NOMO-1 (cell line): ENCODE measurements around the gene ESYT3.
"Not testable (repeated sequence)": the region's sequence is repeated elsewhere in the genome, so short reads cannot be mapped to it uniquely, and the experiment has no call there.

ENCODE experiments used
- DNase-seq, 2 experiments: peaks; one replicate each; lab custom pipeline; 2025; ENCODE audit not compliant: unreplicated experiment in 2 of 2; lab: John Stamatoyannopoulos, UW

The ESYT3 gene

DNA sequence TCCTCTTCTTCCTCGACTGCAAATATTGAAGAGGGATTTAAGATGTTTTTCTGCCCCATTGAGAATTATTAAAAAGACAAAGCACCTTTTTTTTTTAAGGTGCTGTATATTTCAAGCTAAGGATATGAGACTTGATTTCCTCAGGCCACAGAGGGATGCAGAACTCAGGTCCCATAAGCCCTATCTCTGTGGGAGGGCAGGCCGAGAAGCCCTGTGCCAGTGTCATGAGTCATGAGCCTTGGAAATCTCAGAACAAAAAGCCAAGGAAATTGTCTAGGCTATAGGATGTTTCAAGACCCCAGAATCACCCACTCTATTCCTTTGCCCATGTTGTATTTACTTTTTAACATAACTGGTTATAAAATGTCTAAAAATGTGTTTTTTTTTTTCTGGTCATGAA, 7.3 kb downstream of the ESYT3 start:
- no peak for DNase-seq

DNA sequence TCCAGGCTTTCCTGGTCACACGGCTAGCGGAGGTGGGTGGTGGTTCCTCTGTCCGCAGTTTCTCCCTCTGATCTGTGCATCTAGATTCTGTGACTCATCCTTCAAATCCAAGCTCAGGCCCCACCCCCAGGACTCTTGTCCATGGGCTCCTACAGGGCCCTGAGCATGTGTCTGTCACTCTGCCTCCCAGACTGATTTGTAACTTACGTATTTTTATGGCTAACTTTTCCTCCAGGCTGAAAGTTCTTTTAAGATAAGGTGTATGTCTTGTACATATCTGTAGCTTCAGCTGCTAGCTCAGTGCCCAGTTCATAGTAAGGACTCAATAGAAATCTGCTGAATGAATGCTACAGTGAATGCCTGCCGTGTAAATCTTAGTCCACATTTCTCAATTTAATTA, 8.0 kb downstream of the ESYT3 start:
- DNase-seq = no peak

DNA sequence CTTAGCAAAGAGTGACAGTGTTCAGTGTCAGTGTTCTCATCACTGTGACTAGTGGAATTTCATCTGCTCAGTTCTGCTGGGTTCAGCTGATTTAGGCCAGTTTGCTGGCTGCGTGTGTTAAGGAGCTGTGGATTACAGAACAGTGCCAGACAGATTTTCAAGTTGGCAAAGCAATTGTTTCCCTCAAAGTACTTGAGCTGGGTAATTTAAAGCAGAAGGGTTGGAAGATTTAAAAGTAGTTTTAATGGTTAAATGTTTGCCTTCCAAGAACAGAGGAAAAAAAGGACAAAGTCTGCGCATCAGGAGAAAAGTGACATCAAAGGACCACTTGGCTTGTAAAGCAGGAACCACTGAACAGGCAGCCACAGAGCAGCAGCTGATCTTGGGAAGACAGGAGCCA, 8.7 kb downstream of the ESYT3 start:
- no peak for DNase-seq

DNA sequence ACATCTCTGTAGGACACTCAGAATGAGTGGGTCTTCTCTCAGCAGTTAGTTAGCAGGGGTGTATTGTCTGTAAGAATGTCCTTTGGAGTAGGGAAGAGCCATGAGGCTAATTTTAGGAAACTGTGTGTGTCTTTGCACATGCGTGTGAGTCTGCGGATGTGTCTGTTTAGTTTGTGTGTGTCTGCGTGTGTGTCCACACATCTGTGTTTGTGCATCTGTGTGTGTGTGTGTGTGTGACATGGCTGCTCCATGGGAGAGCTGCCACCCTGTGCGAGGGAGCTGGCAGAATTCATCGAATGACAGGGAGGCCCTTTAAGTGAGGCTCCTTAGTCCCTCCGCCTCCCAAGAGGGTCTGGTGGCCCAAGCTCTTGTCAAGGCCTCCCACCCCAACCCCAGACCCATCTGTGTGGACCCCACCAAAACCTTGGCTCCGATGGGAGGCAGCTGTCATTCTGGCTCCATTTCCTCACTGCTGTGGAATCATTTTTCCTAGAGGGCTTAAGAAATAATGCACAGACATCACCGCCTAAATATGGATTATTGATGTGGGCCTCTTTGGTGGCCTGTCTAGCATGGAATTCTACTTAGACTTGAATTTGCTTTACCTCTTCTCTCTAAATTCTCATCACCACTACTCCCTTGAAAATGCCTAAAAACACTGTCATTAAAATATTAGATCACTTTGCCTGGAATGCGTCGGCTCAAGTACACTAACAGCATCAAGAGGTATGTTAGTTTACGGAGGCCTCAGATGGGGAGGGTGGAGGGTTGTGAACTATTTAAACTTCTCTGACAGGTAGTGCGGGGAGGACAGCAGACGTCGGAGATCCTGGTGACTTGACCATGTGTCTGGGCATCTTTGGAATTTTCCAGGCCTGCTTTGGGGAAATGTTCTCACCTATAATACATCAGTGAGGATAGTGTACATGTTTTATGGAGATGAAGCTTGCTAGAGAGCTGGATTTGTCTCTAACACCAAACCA, 9.4 kb downstream of the ESYT3 start:
- no peak for DNase-seq

DNA sequence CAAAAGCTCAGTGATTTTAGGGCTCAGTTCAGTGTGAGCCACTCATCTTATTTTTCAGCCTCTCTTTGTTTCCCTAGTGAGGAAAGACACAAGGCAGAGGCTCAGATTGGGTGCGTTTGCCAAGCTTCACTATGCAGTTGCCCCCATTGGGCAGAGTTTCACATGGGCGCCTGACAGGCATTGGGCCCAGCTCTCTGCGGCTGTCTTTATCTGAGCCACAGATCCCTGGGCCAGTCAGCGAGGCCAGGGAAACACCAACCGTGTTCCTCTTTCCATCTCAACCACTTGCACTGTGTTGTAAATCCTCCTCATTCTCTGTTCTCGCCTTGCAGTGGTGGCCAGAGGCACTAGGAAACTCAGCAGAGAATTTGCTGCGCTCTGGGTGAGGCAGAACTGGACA, 10.8 kb downstream of the ESYT3 start:
- no peak for DNase-seq

DNA sequence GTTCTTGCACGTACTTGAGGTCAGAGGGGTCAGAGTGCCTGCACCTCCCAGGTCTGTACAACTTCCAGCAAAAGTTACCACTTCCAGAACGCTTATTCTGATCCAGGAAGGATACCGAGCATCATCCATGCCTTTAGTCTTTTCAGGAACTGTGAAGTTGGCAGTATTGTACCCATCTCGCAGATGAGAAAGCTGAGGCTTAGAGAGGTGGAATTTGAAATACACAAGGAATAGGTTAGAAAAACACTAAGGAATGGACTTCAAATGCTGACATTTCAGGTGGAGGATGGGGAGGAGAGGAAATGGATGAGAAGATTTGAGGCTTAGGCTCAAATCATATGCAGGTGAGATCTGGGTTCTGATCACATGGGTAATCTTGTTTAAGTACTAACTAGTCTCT, 11.2 kb downstream of the ESYT3 start:
- no peak for DNase-seq

DNA sequence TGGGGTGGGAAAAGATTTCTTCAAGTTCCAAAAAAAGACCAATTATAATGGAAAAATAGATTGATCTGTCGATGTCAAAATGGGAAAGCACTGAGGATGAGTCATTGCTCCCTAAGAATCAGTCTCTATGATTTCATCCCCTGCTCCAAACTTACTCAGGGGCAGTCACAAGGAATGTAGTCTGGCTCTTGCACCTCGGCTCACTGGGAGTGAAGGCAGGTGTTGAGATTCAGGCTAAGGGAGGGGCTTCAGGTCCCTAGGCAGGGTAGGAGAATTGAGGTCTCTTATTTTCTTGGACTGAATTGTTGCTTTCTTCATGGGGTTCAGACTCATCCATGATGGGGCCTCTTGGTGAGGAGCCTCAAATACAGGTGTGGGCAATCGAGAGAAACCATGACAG, 14.2 kb downstream of the ESYT3 start:
- DNase-seq = no peak

DNA sequence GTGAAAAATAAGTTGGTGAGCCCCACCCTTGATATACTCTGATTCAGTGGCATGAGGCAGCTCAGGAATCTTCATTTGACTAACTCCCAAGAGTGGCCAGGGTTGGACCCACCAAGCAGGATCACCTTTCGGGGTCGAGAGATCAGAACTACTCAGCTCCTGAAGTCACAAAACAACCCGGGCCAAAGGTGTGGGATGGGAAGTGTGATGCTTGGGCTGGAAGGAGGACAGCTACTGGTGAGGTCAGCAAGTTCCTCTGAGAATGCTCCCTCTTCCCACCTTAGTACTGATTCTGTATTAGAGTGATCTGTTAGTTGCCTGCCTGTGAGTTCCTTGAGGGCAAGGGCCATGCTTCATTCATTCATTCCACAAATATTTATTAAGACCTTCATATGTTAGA, 15.1 kb downstream of the ESYT3 start:
- no peak for DNase-seq

DNA sequence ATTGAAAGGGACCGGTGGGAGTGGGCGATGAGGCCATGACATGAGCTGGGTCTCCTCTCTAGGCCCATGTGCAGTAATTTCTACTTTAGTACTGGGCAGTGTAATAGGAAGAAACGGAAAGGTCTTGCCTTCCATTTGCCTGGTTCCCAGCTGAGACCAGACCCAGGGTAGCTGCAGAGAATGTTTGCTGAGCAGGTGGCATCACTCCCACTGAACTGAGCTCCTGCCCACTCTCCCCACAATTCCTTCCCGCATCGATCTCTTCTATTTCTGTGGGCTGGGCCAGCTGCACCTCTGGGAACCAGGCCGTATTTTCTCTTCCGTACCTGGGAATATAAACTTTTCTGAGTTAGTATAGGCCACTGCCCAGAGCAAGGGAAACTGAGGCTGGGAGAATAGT, 15.8 kb downstream of the ESYT3 start:
- DNase-seq = no peak

DNA sequence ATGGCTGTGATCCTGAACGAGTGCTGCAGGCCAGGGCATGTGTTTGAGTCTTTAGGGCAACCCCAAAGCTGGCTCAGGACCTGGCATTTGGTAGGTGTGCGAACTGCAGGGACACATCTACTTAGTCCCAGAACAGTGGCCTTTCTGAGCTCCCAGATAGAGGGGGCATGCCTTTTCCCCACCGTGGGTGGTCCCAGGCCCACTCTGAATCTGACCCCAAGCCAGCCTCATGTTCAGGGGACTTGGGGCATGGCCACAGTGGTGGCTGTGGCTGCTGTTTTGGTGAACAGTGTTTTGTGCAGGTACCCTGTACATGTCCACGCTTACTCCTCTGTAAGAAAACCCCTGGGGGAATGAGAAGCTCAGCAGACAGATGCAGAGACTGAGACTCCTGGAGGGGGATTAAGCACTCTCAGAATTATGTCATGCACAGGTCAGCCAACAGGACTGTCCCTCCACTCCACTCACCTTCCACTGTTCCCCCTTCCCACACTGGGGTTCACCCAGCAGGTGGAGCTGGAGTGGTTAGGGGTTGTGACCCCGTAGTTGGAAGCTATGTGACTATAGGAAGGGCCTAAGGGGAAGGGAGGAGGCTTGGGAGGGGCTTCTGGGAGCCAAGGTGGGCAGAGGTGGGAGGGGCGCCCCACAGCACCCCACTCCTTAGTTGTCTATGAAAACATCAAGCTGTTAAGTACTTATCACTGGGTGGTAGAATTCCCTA, 16.4 kb downstream of the ESYT3 start:
- DNase-seq = no peak

DNA sequence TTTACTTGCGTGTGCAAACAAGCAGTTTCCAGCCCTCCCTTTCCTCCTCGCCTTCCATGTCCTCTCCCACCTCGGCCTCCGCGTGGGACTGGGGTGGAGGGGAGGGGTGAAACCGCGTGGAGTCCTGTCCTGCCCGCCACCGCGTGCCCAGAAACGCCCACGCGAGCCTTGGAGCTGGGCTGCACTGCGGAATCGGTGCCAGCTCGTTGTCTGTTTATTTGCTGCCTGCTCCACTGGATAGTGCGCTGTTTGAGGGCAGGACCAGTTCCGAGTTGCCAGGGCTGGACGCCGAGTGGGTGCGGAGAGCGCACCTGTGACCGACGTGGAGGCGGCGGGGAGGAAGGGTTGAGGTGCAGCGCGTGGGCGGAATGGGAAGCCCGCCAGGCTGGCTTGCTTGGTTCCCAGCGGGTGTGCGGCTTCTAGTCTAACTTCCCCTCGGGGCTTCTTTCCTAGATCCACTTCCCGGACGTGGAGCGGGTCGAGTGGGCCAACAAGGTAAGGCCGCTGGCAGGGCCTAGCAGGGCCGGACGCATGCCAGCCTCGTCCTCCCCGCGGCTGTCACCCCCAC, 17.3 kb downstream of the ESYT3 start:
- no peak for DNase-seq

DNA sequence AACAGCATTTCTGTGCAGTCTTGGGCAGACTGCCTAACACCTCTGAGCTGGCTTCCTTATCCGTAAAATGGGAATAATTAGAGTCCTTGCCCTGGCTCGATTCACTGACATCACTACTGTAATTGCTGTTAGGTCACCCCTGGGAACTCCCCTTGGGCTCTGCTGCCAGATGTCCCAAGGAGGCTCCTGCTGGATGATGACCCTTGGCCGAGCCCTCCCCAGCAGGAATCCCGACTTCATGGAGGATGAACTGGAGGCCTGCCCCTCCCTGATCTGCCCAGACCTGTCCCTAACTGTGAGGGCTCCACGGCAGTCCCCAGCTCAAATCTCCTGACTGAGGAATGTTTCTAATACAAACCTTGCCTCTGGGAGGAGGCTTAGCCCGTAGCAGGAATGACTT, 18.0 kb downstream of the ESYT3 start:
- DNase-seq = no peak

DNA sequence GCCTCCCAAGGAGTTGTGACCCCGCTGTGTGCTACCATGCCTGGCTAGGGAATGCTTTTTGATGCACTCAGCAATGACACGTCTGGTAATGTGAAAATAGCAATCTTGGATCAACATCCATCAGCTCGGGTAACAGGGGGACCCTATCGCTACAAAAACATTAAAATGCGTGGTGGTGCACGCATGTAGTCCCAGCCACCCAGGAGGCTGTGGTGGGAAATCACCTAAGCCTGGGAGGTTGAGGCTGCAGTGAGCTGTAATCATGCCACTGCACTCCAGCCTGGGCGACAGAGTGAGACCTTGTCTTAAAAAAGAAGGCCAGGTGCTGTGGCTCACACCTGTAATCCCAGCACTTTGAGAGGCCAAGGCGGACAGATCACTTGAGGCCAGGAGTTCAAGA, 19.5 kb downstream of the ESYT3 start:
- not testable (repeated sequence) for DNase-seq

DNA sequence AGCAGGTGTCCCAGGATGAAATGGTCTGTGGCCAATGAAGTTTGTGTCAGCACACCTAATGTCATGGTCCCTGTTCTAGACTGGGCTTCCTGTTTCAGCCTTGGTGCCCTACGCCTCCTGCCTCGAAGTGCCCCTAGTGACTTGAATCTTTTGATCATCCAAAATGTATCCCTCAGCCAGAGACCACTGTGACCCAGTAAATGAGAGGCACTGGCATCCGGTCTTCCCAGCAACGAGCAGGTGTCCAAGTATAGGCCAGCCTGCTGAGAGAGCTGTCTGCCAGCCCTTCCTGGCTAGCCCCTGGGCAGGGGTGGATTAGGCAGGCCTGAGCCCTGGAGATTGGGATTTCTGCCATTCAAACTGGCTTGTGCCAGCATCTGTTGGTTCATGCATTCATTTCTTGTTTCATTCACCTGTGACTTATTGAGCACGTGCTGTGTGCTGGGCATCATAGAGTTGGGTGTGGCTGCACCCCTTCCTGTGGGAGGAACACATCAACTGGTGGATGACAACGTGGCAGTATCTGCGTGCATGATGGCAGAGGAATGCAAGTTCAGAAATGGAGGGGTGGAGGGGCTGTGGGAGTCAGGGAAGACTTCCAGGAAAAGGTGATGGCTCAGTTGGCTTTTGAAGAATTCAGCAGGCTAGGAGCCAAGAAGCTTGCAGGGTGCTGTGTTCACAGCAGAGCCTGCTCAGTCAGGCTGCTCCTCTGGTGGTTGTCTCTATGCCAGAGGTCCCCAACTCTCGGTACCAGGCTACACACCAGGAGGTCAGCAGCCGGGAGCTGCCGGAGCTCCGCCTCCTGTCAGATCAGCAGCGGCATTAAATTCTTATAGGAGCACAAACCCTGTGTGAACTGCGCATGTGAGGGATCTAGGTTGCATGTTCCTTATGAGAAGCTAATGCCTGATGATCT, 21.6 kb downstream of the ESYT3 start:
- DNase-seq = no peak

DNA sequence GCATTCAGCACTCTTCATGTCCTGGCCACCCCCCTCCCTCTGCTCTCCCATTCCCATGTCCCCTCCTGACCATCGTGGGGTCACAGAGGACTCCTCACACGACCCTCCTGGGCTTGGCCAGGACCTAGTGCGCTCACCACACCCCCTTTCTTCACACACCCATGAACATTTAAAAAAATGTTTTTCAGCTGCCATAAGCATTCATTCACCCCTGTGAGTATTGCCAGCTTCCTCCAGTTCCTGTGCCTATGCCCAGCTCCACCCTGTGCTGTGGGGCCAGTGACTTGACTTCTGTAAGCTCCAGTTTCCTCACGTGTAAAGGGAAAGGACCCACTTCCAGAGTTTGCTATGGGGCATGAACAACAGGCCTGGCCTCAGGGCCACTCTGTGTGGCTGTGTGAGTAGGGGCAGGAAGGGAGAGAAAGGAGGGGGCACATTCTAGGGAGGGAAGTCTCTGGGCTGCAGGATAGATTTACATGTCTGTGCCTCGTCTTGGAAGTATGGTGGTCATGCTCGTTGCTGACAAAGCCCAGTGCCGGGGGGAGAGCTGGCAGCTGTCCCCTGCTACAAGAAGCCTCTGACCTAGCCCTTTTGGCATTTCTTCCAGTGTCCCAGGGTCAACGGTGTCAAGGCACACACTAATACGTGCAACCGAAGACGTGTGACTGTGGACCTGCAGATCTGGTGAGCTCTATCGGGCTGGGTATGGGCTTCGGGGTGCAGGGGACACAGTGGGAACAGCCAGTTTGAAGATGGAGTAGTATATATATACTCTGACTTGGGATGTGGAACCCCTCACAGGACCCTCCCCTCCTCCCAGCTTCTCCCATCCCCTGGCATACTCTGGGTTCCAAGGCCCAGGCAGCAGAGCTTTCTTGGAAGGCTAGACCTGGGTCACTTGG, 22.8 kb downstream of the ESYT3 start:
- no peak for DNase-seq

DNA sequence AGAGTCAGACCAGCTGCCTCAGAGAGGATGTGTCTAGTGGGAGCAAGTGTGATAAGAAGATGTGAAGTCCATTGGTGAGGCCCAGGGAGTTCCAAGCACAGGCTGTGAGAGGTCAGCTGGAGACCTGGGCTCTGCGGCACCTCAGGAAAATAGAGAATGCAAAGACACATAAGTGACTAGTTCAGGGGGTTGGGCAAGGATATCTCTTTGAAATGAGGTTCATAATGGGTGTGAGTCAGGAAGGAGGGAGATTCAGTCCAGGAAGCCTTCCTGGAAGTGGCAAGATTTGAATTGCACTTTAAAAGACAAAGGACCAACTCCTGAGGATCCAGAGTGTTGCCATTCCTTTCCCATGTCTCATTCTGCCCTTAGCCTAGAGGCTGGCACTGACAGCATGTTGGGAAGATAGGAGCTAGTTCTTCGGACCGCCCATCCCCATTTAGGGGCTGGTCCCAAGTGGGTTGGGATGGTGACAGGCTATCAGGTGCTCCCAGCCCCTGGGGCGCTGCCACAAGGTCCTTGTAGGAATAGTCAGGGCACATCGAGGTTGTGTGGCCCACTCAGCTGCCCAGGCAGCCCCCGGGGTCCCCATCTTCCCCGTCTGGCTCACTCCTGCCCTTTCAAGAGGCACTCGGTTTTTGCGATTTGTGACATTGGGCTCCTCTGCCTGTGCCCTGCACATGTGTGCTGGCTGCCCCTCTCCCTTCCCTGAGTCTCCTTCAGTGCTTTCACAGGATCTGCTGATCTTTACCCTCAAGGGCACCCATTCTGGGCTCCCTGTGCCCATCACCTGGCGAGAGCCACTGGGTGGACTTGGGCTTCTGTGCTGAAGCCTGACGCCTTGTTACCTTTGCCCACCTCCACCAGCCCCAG, 23.7 kb downstream of the ESYT3 start:
- DNase-seq = no peak

DNA sequence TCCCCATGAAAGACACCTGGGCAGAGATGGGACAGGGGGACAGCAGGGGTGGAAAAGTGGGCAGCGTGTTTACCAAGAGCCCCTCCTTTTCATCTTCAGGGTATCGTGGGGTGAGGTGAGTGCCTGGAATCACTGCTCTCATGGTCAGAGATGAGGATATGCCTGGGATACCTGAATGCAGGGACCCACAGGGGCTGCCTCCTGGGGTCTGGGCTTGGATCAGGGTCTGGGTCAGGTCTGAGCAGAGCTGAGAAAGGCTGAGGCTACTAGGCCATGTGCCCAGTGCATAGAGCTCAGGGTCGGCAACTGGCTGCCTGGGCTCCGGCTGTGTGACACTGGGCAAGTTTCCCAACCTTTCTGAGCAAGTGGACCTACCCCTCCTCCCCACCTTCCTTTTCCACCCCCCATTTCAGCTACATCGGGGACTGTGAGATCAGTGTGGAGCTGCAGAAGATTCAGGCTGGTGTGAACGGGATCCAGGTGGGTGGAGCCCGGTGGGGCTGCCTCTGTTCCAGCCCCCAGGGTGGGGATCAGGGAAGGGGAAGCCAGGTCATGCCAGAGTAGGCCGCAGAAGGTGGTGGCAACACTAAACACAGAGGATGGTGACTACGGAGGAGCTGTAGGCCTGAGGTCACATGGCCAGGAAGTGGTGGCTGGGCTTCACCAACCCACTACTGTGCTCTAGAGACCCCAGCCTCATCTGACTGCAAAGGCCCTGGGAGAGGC, 24.5 kb downstream of the ESYT3 start:
- DNase-seq = no peak
